ENCODE measurements around the gene PPT1. TPM values are rescaled to one million over a fixed set of nuclear protein-coding genes. Genes with fewer than 3 reads are reported as not detected.

The PPT1 gene
- total and polyA plus RNA-seq, 2 of the 13 experiments (the other 11 are each of a cell fraction or from before 2014, with no cell fraction given): 129 TPM

GRCh38 chr1:40040511-40041465, 56.3 kb downstream of the PPT1 start, which contains the start of gene CAP1 (continued):
- no peak; the same call in 1 of the 2 replicates for TF ChIP-seq PAXIP1 (CRISPR knock-in tag; conservative IDR thresholded peaks at IDR 0.05)
- TF ChIP-seq ADNP (CRISPR knock-in tag; IDR thresholded peaks at IDR 0.05): 0 out of 2 replicates have a peak, but pooled peaks have one; percentile 38
- TF ChIP-seq, protein P1, sequence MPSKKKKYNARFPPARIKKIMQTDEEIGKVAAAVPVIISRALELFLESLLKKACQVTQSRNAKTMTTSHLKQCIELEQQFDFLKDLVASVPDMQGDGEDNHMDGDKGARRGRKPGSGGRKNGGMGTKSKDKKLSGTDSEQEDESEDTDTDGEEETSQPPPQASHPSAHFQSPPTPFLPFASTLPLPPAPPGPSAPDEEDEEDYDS (CRISPR knock-in tag; IDR thresholded peaks at IDR 0.05): 0 out of 2 replicates have a peak, but pooled peaks have one; percentile 5
- peak; percentile 76; the same call in 1 of the 2 replicates for TF ChIP-seq ZNF17 (CRISPR knock-in tag; IDR thresholded peaks at IDR 0.05)
- TF ChIP-seq STAT5B (CRISPR knock-in tag; IDR thresholded peaks at IDR 0.05): no peak
- 0 out of 2 replicates have a peak, but pooled peaks have one; percentile 24 for TF ChIP-seq MEIS1 (CRISPR knock-in tag; IDR thresholded peaks at IDR 0.05; ENCODE audit: borderline replicate concordance)
- no peak for TF ChIP-seq ZNF749 (CRISPR knock-in tag; IDR thresholded peaks at IDR 0.05; ENCODE audit: borderline replicate concordance)
- TF ChIP-seq ZNF780A (CRISPR knock-in tag; IDR thresholded peaks at IDR 0.05): no peak
- TF ChIP-seq, protein P2, sequence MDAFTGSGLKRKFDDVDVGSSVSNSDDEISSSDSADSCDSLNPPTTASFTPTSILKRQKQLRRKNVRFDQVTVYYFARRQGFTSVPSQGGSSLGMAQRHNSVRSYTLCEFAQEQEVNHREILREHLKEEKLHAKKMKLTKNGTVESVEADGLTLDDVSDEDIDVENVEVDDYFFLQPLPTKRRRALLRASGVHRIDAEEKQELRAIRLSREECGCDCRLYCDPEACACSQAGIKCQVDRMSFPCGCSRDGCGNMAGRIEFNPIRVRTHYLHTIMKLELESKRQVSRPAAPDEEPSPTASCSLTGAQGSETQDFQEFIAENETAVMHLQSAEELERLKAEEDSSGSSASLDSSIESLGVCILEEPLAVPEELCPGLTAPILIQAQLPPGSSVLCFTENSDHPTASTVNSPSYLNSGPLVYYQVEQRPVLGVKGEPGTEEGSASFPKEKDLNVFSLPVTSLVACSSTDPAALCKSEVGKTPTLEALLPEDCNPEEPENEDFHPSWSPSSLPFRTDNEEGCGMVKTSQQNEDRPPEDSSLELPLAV (CRISPR knock-in tag; conservative IDR thresholded peaks at IDR 0.05; ENCODE audit: low read depth): no peak
- TF ChIP-seq POGZ (CRISPR knock-in tag; IDR thresholded peaks at IDR 0.05): peak; percentile 63
- TF ChIP-seq ZFP1 (CRISPR knock-in tag; IDR thresholded peaks at IDR 0.05): no peak; the same call in 1 of the 2 replicates
- peak; percentile 95 for TF ChIP-seq ETV5 (CRISPR knock-in tag; IDR thresholded peaks at IDR 0.05; ENCODE audit: borderline replicate concordance)
- no peak for TF ChIP-seq ZFP36L1 (CRISPR knock-in tag; IDR thresholded peaks at IDR 0.05)
- TF ChIP-seq ZNF501 (CRISPR knock-in tag; IDR thresholded peaks at IDR 0.05): no peak
- no peak for TF ChIP-seq ZNF44 (CRISPR knock-in tag; IDR thresholded peaks at IDR 0.05)
- no peak for TF ChIP-seq DNMT1 (CRISPR knock-in tag; IDR thresholded peaks at IDR 0.05)
- no peak for TF ChIP-seq HMGA1 (CRISPR knock-in tag; conservative IDR thresholded peaks at IDR 0.05)
- TF ChIP-seq, protein P3, sequence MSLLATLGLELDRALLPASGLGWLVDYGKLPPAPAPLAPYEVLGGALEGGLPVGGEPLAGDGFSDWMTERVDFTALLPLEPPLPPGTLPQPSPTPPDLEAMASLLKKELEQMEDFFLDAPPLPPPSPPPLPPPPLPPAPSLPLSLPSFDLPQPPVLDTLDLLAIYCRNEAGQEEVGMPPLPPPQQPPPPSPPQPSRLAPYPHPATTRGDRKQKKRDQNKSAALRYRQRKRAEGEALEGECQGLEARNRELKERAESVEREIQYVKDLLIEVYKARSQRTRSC (CRISPR knock-in tag; IDR thresholded peaks at IDR 0.05; ENCODE audit: low read depth): no peak
- peak; percentile 58 for TF ChIP-seq CREB1 (IDR thresholded peaks at IDR 0.05)
- TF ChIP-seq CREB1 (CRISPR knock-in tag; IDR thresholded peaks at IDR 0.05): peak; percentile 83
- TF ChIP-seq, protein P4, sequence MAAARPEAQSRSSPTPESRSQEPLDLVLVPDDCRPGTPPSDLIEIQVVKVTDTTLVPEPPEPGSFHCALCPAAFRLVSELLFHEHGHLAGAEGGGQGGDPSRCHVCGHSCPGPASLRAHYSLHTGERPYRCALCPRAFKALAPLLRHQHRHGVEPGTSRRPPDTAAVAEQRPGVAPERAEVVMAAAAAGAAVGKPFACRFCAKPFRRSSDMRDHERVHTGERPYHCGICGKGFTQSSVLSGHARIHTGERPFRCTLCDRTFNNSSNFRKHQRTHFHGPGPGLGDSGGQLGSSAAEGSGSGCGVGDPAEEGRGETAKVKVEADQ (CRISPR knock-in tag; IDR thresholded peaks at IDR 0.05; ENCODE audit: borderline replicate concordance): no peak
- TF ChIP-seq SRSF9 (IDR thresholded peaks at IDR 0.05; ENCODE audit: borderline replicate concordance, insufficient read depth, low read depth, low read length, poor library complexity, severe bottlenecking): no peak
